Measurements from ENCODE around the gene GMPPB. TPM values are rescaled to one million over a fixed set of nuclear protein-coding genes. Genes with fewer than 3 reads are reported as not detected.

The GMPPB gene
- total RNA-seq, result 10 to 100 TPM; 15.6 to 31.7 (median 27.3) TPM

GRCh38 chr3:49723628-49724551, at the start of gene GMPPB:
Gene GMPPB (minus strand): TSS chr3:49723951. CDS start chr3:49723726, 225 bp downstream.
- ATAC-seq (ENCODE audit: low FRiP score), result peak; percentile 93
- TF ChIP-seq CTCF (IDR thresholded peaks at IDR 0.05), result no peak
- peak; percentile 88 for DNase-seq (ENCODE audit: low spot score)

GRCh38 chr3:49772703-49773102, 49.0 kb upstream of the GMPPB start:
- no peak for TF ChIP-seq CTCF (IDR thresholded peaks at IDR 0.05)
- ATAC-seq (ENCODE audit: low FRiP score) (no peak), DNase-seq (ENCODE audit: low spot score) (no peak)

GRCh38 chr3:49771340-49771938, 47.7 kb upstream of the GMPPB start:
- ATAC-seq (ENCODE audit: low FRiP score), result no peak
- TF ChIP-seq CTCF (IDR thresholded peaks at IDR 0.05), result no peak
- no peak for DNase-seq (ENCODE audit: low spot score)

GRCh38 chr3:49769926-49770325, 46.2 kb upstream of the GMPPB start:
- DNase-seq (ENCODE audit: low spot score), result no peak
- no peak for TF ChIP-seq CTCF (IDR thresholded peaks at IDR 0.05)
- ATAC-seq (ENCODE audit: low FRiP score), result no peak

- no peak for TF ChIP-seq CTCF (IDR thresholded peaks at IDR 0.05)
- DNase-seq (ENCODE audit: low spot score) (no peak), ATAC-seq (ENCODE audit: low FRiP score) (no peak)
Observed at GRCh38 chr3:49769286-49769915, 45.6 kb upstream of the GMPPB start.

- no peak for TF ChIP-seq CTCF (IDR thresholded peaks at IDR 0.05)
- ATAC-seq (ENCODE audit: low FRiP score) (no peak), DNase-seq (ENCODE audit: low spot score) (no peak)
Observed at GRCh38 chr3:49763981-49764380, 40.2 kb upstream of the GMPPB start.
